Forelimb muscle (tissue), 1 donor: ENCODE results near the gene CD3D. TPM values are rescaled to one million over a fixed set of nuclear protein-coding genes. Genes with fewer than 3 reads are reported as not detected.

Experiments used
- DNase-seq: peaks from one replicate; pipeline ENCODE4 v3.0.0-alpha.2; 2013; ENCODE audit warnings: low read depth
- polyA plus RNA-seq: library from polyadenylated mRNA; unstranded; fragments of 120-200 nt; gene quantifications from one replicate; pipeline ENCODE4 v1.2.1, GENCODE V29; 2013; ENCODE audit not compliant: insufficient read length

CD3D gene
- not detected for polyA plus RNA-seq

- no peak for DNase-seq
Measured at GRCh38 chr11:118342503-118343161, at the start of gene CD3D. Gene CD3D (minus strand): TSS chr11:118342705. CDS start chr11:118342607, 98 bp downstream.

DNA sequence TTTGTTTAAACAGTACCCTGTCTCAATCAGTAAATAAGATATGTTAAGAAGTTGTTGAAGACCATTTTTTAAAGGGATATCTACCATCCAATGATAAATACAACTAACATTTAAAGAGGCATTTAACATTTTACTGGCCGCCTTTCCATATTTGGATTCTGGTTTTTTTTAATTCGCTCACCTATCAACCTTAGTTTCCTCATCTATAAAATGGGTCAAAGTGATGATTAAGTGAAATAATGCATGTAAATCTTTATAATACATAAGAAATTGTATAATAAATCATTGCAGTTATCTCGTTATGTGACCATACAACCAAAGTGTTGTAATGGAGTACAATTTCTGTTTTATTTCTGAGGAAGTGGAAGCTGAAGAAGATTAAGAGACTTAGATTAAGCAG, 41.2 kb upstream of the CD3D start:
- DNase-seq, result no peak

DNA sequence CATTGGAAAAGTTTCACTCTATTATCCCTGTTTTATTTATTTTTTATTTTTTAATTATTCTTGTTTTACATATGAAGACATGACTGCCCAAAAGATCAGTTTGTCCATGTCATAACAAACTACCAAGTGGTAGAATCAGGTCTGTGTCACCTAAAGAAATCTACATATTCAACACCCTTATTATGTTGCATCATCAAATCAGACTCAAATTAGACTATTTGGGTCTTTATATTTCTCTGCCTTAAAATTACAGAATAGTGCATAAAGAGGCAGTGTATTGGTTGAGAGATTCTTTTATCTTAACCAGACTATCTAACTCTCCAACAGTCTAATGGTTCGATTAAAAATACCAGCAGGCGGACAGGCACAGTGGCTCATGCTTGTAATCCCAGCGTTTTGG, 40.4 kb upstream of the CD3D start:
- no peak for DNase-seq

DNA sequence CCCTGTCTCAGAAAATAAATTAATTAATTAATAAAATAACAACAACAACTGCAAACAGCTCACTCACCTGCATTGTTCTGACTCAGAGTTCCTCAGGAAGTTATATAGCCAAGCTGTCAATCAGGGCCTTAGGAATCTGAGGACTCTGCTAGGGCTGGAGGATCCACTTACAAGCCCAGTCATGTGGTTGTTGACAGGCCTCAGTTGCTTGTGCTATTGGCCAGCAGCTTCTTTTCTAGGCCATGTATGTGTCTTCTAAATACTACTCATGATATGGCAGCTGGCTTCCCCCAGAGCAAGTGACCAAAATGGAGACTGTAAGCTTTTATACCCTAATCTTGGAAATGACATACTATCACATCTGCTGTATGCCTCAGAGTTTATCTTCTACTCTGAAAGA, 38.1 kb upstream of the CD3D start:
- no peak for DNase-seq

DNA sequence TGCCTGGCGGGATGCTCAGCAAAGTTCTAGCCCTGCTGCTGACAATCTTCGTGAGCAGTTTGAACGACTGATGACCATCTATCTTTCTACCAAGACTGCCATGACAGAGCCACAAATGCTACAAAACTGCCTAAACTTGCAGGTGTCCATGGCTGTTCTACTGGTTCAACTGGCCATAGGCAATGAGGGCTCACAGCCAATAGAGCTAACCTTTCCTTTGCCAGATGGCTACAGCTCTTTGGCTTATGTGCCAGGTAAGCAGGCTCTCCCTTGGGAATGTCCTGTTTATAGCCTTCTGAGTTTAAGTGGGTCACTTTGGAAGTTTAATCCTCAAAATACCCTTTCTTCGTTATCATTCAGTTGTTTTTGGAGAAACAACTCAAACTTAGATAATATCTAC, 37.0 kb upstream of the CD3D start:
- DNase-seq, result no peak

- no peak for DNase-seq
Measured at GRCh38 chr11:118375978-118376377, 33.5 kb upstream of the CD3D start.

DNA sequence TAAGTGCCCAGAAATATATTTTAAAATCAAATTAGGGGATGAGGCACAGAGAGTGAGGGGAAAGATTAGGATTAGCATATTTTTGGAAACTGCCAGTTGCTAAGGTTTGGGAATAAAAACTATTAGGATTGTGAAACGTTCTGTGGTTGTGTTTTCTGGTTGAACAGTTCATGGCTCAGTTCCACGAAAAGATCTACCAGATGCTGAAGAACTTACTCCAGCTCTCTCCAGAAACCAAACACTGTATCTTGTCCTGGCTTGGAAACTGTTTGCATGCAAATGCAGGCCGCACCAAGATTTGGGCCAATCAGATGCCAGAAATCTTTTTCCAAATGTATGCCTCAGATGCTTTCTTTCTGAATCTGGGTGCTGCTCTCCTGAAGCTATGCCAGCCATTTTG, 32.2 kb upstream of the CD3D start:
- DNase-seq, result no peak

GRCh38 chr11:118373871-118374270, 31.4 kb upstream of the CD3D start:
- DNase-seq, result no peak

- no peak for DNase-seq
Measured at GRCh38 chr11:118373263-118373662, 30.8 kb upstream of the CD3D start.

DNA sequence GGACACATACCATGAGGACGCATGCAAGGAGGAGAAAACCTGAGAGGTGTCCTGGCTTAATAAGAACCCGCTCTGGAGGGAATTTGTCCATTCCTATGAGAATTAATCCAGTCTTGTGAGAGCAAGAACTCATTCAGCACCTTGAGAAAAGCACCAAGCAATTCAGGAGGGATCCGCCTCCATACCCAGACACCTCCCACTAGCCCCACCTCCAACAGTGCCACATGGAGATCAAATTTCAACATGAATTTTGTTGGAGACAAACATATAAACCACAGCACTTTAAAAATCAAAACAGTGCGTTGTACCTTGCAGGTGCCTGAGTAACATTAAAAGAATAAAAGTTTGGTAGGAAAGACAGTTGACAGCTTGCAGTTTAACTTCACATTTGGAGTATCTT, 28.3 kb upstream of the CD3D start:
- no peak for DNase-seq

DNA sequence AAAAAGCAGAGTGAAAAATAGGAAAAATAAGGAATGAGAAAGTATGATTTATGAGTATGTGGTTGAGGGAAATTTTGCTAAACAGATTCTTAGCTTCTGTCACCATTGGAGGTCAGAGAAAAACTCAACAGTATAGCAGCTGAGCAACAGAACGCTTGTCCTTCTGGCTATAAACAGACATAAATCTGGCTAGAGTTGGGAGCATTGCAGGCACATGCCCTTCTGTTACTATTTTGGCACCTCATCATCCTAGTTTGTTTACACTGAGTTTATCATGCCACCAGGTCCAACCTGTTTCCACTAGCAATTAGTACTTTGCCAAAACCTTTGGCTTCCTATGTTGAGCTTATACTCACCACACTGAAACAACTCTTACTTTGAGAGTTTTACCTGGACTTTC, 23.8 kb upstream of the CD3D start:
- DNase-seq, result no peak

DNA sequence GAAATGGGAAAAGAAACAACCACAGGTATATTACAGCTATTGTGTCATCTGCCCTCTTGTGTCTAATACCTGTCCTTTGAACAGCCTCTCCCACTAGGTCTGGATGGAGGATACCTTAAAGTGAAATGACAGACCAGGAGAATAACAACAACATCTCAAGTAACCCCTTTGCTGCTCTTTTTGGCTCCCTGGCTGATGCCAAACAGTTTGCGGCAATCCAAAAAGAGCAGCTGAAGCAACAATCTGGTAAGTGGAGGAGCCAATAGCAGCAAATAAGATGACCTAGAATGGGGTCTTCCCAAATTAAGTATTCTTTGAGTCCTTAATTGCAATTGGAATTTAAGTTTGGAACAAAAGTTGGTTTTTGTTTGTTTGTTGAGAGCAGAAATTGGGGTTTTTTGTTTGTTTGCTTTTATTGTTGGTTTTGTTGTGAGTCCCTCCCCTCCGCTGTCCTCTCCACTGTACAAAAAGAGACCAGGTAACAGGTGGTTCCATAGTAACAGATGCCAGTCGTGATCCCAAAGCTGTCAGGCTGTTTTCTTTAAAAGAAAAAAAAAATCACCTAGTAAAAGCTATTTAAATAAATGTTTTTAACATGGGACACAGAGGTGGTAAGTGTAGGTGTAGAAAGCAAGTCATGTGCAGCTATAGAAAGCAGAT, 22.6 kb upstream of the CD3D start:
- no peak for DNase-seq

GRCh38 chr11:118359295-118359958, 16.9 kb upstream of the CD3D start, which contains the start of gene UBE4A:
Gene UBE4A (plus strand): TSS chr11:118359600. CDS start chr11:118365081, 5,481 bp downstream.
- DNase-seq, result peak; percentile 93

- no peak for DNase-seq
Measured at GRCh38 chr11:118358071-118358470, 15.6 kb upstream of the CD3D start.

GRCh38 chr11:118353084-118353710, 10.7 kb upstream of the CD3D start:
- no peak for DNase-seq

- DNase-seq, result no peak
Measured at GRCh38 chr11:118349475-118349874, 7.0 kb upstream of the CD3D start.

- no peak for DNase-seq
Measured at GRCh38 chr11:118343981-118344515, 1.5 kb upstream of the CD3D start, which contains the start of gene CD3G. Gene CD3G (plus strand): TSS chr11:118344344. CDS start chr11:118344424, 80 bp downstream.

GRCh38 chr11:118343248-118343647, 743 bp upstream of the CD3D start:
- DNase-seq, result no peak

GRCh38 chr11:118341815-118342489, 553 bp downstream of the CD3D start:
- no peak for DNase-seq

GRCh38 chr11:118341261-118341660, 1.2 kb downstream of the CD3D start:
- DNase-seq, result no peak

DNA sequence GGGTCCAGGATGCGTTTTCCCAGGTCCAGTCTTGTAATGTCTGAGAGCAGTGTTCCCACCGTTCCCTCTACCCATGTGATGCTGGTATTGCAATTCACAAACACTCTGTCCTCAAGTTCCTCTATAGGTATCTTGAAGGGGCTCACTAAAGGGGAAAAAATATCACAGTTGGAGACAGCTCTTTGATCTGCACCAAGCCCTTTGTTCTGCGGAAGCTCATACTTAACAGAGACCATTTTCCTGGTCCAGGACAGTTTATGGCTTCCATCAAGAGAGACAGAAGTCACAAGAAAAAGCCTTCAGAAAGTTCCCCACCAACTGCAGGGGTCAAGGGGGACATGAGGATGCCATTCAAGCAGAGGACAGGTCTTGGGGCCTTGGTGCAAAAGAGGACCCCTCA, 2.1 kb downstream of the CD3D start:
- no peak for DNase-seq
